Measurements from ENCODE around the gene ARL8B.
A peak's percentile ranks its signal among the peaks of the same experiment; 100 is the strongest.
"Not testable (repeated sequence)": the region's sequence is repeated elsewhere in the genome, so short reads cannot be mapped to it uniquely, and the experiment has no call there.

Gene ARL8B

DNA sequence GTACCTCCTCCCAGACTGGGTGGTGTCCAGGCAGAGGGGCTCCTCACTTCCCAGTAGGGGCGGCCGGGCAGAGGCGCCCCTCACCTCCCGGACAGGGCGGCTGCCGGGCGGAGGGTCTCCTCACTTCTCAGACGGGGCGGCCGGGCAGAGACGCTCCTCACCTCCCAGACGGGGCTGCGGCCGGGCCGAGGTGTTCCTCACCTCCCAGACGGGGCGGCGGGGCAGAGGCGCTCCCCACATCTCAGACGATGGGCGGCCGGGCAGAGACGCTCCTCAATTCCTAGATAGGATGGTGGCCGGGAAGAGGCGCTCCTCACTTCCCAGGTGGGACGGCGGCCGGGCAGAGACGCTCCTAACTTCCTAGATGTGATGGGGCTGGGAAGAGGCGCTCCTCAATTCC is 8.4 kb upstream of the ARL8B start:
- H3K79me1 ChIP-seq (ENCODE audit: low read length); H3K4me1 ChIP-seq (ENCODE audit: control insufficient read depth, low read depth, low read length); H3K36me3 ChIP-seq (ENCODE audit: control insufficient read depth, insufficient read depth, low read length); H3K4me3 ChIP-seq (ENCODE audit: low read length); H3K9ac ChIP-seq (ENCODE audit: low read length); H3K4ac ChIP-seq (ENCODE audit: low read depth, low read length); H4K5ac ChIP-seq (ENCODE audit: low read length); H2BK5ac ChIP-seq (ENCODE audit: low read length); H3K79me2 ChIP-seq (ENCODE audit: control insufficient read depth, insufficient read depth, low read length); H3K4me2 ChIP-seq (ENCODE audit: low read length); H2AK5ac ChIP-seq (ENCODE audit: low read length); H3K27ac ChIP-seq (ENCODE audit: low read depth, low read length); H3K27me3 ChIP-seq (ENCODE audit: insufficient read depth, low read length, poor library complexity); H4K8ac ChIP-seq (ENCODE audit: low read depth, low read length); H2BK15ac ChIP-seq (replicated peaks; ENCODE audit: low read depth); H2BK120ac ChIP-seq (ENCODE audit: low read depth, low read length); H3K23ac ChIP-seq (ENCODE audit: low read length); H3K18ac ChIP-seq (ENCODE audit: low read length); DNase-seq; H3K56ac ChIP-seq (ENCODE audit: low read length): not testable (repeated sequence)
- WGBS (ENCODE audit: extremely low coverage, insufficient coverage, low lambda C conversion rate): no CpG with 5 or more reads among the region's 30 CpGs

GRCh38 chr3:5115506-5116162 is 6.5 kb upstream of the ARL8B start:
- DNase-seq: no peak
- Histone ChIP-seq H3K79me2 (ENCODE audit: control insufficient read depth, insufficient read depth, low read length) (no peaks in the 10 kb centered on the region), H2BK120ac (ENCODE audit: low read depth, low read length) (no peak overlapping the region)

DNA sequence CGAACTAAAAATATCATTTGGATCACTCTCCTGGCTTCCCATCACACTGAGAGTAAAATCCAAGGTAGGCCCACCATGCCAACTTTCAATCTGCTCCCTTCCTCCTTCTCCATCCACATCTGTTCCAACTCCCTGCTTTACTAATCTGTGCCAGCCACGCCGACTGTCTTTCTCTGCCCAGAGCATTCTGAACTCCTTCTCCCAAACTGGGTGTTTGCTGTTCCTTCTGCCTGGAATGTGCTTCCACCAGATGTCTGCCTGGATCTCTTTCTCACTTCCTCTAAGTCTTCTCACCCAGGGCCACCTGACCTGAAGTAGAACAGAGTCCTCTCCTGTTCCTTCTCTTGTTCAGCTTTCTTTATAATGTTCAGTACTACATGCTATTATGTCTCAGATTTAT is 5.6 kb upstream of the ARL8B start:
- Histone ChIP-seq H3K9ac (ENCODE audit: low read length) (no peak overlapping the region), H3K4ac (ENCODE audit: low read depth, low read length) (no peak overlapping the region), H3K4me2 (ENCODE audit: low read length) (no peak overlapping the region), H3K27me3 (ENCODE audit: insufficient read depth, low read length, poor library complexity) (no peaks in the 10 kb centered on the region), H2BK15ac (replicated peaks; ENCODE audit: low read depth) (no peak overlapping the region), H3K36me3 (ENCODE audit: control insufficient read depth, insufficient read depth, low read length) (no peaks in the 10 kb centered on the region), H3K56ac (ENCODE audit: low read length) (no peak overlapping the region), H2BK5ac (ENCODE audit: low read length) (no peak overlapping the region), H3K4me3 (ENCODE audit: low read length) (no peak overlapping the region), H4K8ac (ENCODE audit: low read depth, low read length) (no peak overlapping the region), H3K27ac (ENCODE audit: low read depth, low read length) (no peak overlapping the region), H3K79me1 (ENCODE audit: low read length) (no peaks in the 10 kb centered on the region), H3K4me1 (ENCODE audit: control insufficient read depth, low read depth, low read length) (no peaks in the 10 kb centered on the region), H3K23ac (ENCODE audit: low read length) (no peak overlapping the region), H2AK5ac (ENCODE audit: low read length) (no peak overlapping the region), H3K79me2 (ENCODE audit: control insufficient read depth, insufficient read depth, low read length) (no peaks in the 10 kb centered on the region), H2BK120ac (ENCODE audit: low read depth, low read length) (no peak overlapping the region), H3K18ac (ENCODE audit: low read length) (no peak overlapping the region), H4K5ac (ENCODE audit: low read length) (no peak overlapping the region)
- no CpG with 5 or more reads among the region's 3 CpGs for WGBS (ENCODE audit: extremely low coverage, insufficient coverage, low lambda C conversion rate)
- DNase-seq: no peak

More at GRCh38 chr3:5115506-5116162, 6.5 kb upstream of the ARL8B start:
- Histone ChIP-seq H3K23ac (ENCODE audit: low read length) (no peak overlapping the region), H2BK5ac (ENCODE audit: low read length) (no peak overlapping the region), H3K4ac (ENCODE audit: low read depth, low read length) (no peak overlapping the region), H2BK15ac (replicated peaks; ENCODE audit: low read depth) (no peak overlapping the region), H3K4me1 (ENCODE audit: control insufficient read depth, low read depth, low read length) (no peaks in the 10 kb centered on the region), H3K79me1 (ENCODE audit: low read length) (no peaks in the 10 kb centered on the region), H2AK5ac (ENCODE audit: low read length) (no peak overlapping the region), H3K27ac (ENCODE audit: low read depth, low read length) (no peak overlapping the region), H3K4me2 (ENCODE audit: low read length) (no peak overlapping the region), H3K56ac (ENCODE audit: low read length) (no peak overlapping the region), H3K27me3 (ENCODE audit: insufficient read depth, low read length, poor library complexity) (no peaks in the 10 kb centered on the region), H3K4me3 (ENCODE audit: low read length) (no peak overlapping the region), H3K18ac (ENCODE audit: low read length) (no peak overlapping the region), H3K36me3 (ENCODE audit: control insufficient read depth, insufficient read depth, low read length) (no peaks in the 10 kb centered on the region), H4K5ac (ENCODE audit: low read length) (no peak overlapping the region), H3K9ac (ENCODE audit: low read length) (no peak overlapping the region), H4K8ac (ENCODE audit: low read depth, low read length) (no peak overlapping the region)
- WGBS (ENCODE audit: extremely low coverage, insufficient coverage, low lambda C conversion rate): no CpG with 5 or more reads among the region's 6 CpGs

DNA sequence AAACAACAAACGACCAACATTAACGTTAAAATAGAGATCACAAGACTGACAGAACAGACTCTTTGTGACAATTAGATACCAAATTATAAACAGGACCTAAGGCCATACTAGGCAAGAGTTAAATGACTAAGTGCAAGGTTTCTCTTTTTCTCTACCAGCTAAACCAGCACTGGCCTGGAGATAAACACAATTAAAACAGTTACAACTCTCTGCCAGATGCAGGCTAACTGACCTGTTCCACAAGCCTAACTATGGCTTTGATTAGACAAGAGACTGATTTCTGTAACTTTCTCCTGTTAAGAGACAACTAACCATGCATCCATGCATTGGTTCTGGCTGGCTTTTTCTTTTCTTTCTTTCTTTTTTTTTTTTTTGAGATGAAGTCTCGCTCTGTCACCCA is 1.6 kb upstream of the ARL8B start:
- H3K56ac ChIP-seq (ENCODE audit: low read length): no peak overlapping the region
- no peaks in the 10 kb centered on the region for H3K27me3 ChIP-seq (ENCODE audit: insufficient read depth, low read length, poor library complexity)
- no peak overlapping the region for H3K9ac ChIP-seq (ENCODE audit: low read length)
- no peaks in the 10 kb centered on the region for H3K36me3 ChIP-seq (ENCODE audit: control insufficient read depth, insufficient read depth, low read length)
- H3K4ac ChIP-seq (ENCODE audit: low read depth, low read length): no peak overlapping the region
- no peak overlapping the region for H4K8ac ChIP-seq (ENCODE audit: low read depth, low read length)
- no peak overlapping the region for H2AK5ac ChIP-seq (ENCODE audit: low read length)
- H3K4me2 ChIP-seq (ENCODE audit: low read length): no peak overlapping the region
- no peak overlapping the region for H3K23ac ChIP-seq (ENCODE audit: low read length)
- no peak overlapping the region for H3K27ac ChIP-seq (ENCODE audit: low read depth, low read length)
- no peak overlapping the region for H3K18ac ChIP-seq (ENCODE audit: low read length)
- no CpG with 5 or more reads among the region's 3 CpGs for WGBS (ENCODE audit: extremely low coverage, insufficient coverage, low lambda C conversion rate)
- H2BK120ac ChIP-seq (ENCODE audit: low read depth, low read length): no peak overlapping the region
- H3K4me1 ChIP-seq (ENCODE audit: control insufficient read depth, low read depth, low read length): no peaks in the 10 kb centered on the region
- no peak overlapping the region for H3K4me3 ChIP-seq (ENCODE audit: low read length)
- H3K79me2 ChIP-seq (ENCODE audit: control insufficient read depth, insufficient read depth, low read length): peaks cover 32% of the 10 kb centered on the region
- no peak overlapping the region for H2BK15ac ChIP-seq (replicated peaks; ENCODE audit: low read depth)
- peaks cover 6% of the 10 kb centered on the region for H3K79me1 ChIP-seq (ENCODE audit: low read length)
- no peak overlapping the region for H4K5ac ChIP-seq (ENCODE audit: low read length)
- H2BK5ac ChIP-seq (ENCODE audit: low read length): no peak overlapping the region
- no peak for DNase-seq

GRCh38 chr3:5122741-5123706 is 932 bp downstream of the ARL8B start:
- WGBS (ENCODE audit: extremely low coverage, insufficient coverage, low lambda C conversion rate): 100% methylated on average over 3 of the region's 31 CpGs
- peak; percentile 88 for DNase-seq
- Histone ChIP-seq H4K8ac (ENCODE audit: low read depth, low read length) (no peak overlapping the region), H3K9ac (ENCODE audit: low read length) (peak overlapping the region; percentile 90), H2BK5ac (ENCODE audit: low read length) (no peak overlapping the region), H2AK5ac (ENCODE audit: low read length) (no peak overlapping the region), H3K79me1 (ENCODE audit: low read length) (peaks cover 6% of the 10 kb centered on the region), H3K23ac (ENCODE audit: low read length) (no peak overlapping the region), H3K27me3 (ENCODE audit: insufficient read depth, low read length, poor library complexity) (no peaks in the 10 kb centered on the region), H3K4me2 (ENCODE audit: low read length) (peak overlapping the region; percentile 23), H3K79me2 (ENCODE audit: control insufficient read depth, insufficient read depth, low read length) (peaks cover 36% of the 10 kb centered on the region), H3K4me1 (ENCODE audit: control insufficient read depth, low read depth, low read length) (no peaks in the 10 kb centered on the region), H3K56ac (ENCODE audit: low read length) (peak overlapping the region; percentile 95), H3K36me3 (ENCODE audit: control insufficient read depth, insufficient read depth, low read length) (no peaks in the 10 kb centered on the region), H4K5ac (ENCODE audit: low read length) (no peak overlapping the region), H3K27ac (ENCODE audit: low read depth, low read length) (peak overlapping the region; percentile 12), H2BK15ac (replicated peaks; ENCODE audit: low read depth) (no peak overlapping the region), H2BK120ac (ENCODE audit: low read depth, low read length) (no peak overlapping the region), H3K4me3 (ENCODE audit: low read length) (peak overlapping the region; percentile 95), H3K18ac (ENCODE audit: low read length) (peak overlapping the region; percentile 12), H3K4ac (ENCODE audit: low read depth, low read length) (no peak overlapping the region)

Measured in mesendoderm (in vitro differentiated cells).